Vagina (tissue), 2 donors: ENCODE data around the gene SLC39A3.

Source experiments
- CTCF ChIP-seq, 3 experiments: fragments of 450-650 bp in 2 of 3; fragments of 200-600 bp in 1 of 3; sonication (generic) in 1 of 3; IDR thresholded peaks; one replicate each; pipeline ENCODE4 v1.5.1; 2017 to 2019; ENCODE audit warnings: antibody characterized with exemption in 3 of 3, mild to moderate bottlenecking in 2 of 3, moderate library complexity in 2 of 3
- POLR2A ChIP-seq, 2 donors: fragments of 450-650 bp; IDR thresholded peaks; one replicate each; pipeline ENCODE4 v1.6.1; 2017; ENCODE audit warnings: antibody characterized with exemption in 2 of 2, mild to moderate bottlenecking in 2 of 2, moderate library complexity in 2 of 2
- POLR2AphosphoS5 ChIP-seq, 2 donors: sonication (generic); formaldehyde crosslinking; IDR thresholded peaks; one replicate each; pipeline ENCODE4 v1.9.0; 2017; ENCODE audit warnings: antibody characterized with exemption in 2 of 2, mild to moderate bottlenecking in 2 of 2, low read depth in 1 of 2; ENCODE audit not compliant: insufficient read depth in 1 of 2

GRCh38 chr19:2716722-2717637 lies 22.8 kb downstream of the SLC39A3 start:
- no peak for TF ChIP-seq CTCF (IDR thresholded peaks at IDR 0.05)
- no peak for TF ChIP-seq POLR2A (IDR thresholded peaks at IDR 0.05)
- TF ChIP-seq POLR2AphosphoS5 (IDR thresholded peaks at IDR 0.05; ENCODE audit: insufficient read depth in 1 of 2, low read depth in 1 of 2), result no peak
